IMR-90 (cell line): ENCODE data around the gene BATF. TPM values are rescaled to one million over a fixed set of nuclear protein-coding genes. Genes with fewer than 3 reads are reported as not detected.

Experiments used
- ATAC-seq: fragments of 200-7000 bp; cut with Tn5 transposase; 2 replicates; pipeline ENCODE4 v1.9.1; 2020; ENCODE audit warnings: low read depth, mild to moderate bottlenecking, moderate library complexity
- BruUV-seq: library from RNA; stranded (reverse); fragments of 400-500 nt; replicated peaks from 2 replicates; lab custom pipeline; 2021; lab: Mats Ljungman, UMichigan
- CTCF ChIA-PET: fragments of 300-600 bp; formaldehyde crosslinking; extraction: SDS; loops from one replicate; lab custom pipeline; 2021; ENCODE audit warnings: antibody characterized with exemption; lab: Yijun Ruan, JAX
- POLR2A ChIA-PET: fragments of 300-600 bp; sonication (Branson Sonifier 250); formaldehyde crosslinking; loops from one replicate; lab custom pipeline; 2022; ENCODE audit warnings: antibody characterized with exemption; ENCODE audit not compliant: unreplicated experiment; lab: Charles Lee
- DNase-seq: peaks from one replicate; pipeline ENCODE4 v3.0.0; 2013
- H2AFZ ChIP-seq: replicated peaks from 2 replicates; pipeline ENCODE3; 2013; ENCODE audit warnings: low read length, mild to moderate bottlenecking; ENCODE audit not compliant: poor library complexity
- H2AK5ac ChIP-seq: 2 replicates; pipeline ENCODE4 v1.6.1; 2013; ENCODE audit warnings: low read depth, low read length, inconsistent platforms
- H2AK9ac ChIP-seq: replicated peaks from 2 replicates; pipeline ENCODE3; 2013; ENCODE audit warnings: mild to moderate bottlenecking, low read depth, low read length, moderate library complexity; ENCODE audit not compliant: poor library complexity
- H2BK120ac ChIP-seq: 2 replicates; pipeline ENCODE4 v1.6.1; 2013; ENCODE audit warnings: low read depth, low read length, inconsistent platforms
- H2BK15ac ChIP-seq: 3 replicates; pipeline ENCODE4 v1.6.1; 2013; ENCODE audit warnings: low read depth, low read length, inconsistent platforms
- H2BK20ac ChIP-seq: 2 replicates; pipeline ENCODE4 v1.6.1; 2013; ENCODE audit warnings: low read depth, mild to moderate bottlenecking, inconsistent platforms, low read length, moderate library complexity
- H2BK5ac ChIP-seq: 2 replicates; pipeline ENCODE4 v1.6.1; 2013; ENCODE audit warnings: mild to moderate bottlenecking, low read depth, low read length, inconsistent platforms; ENCODE audit not compliant: poor library complexity, severe bottlenecking
- H3K14ac ChIP-seq: replicated peaks from 2 replicates; pipeline ENCODE4 v1.6.1; 2013; ENCODE audit warnings: low read depth, low read length, inconsistent platforms
- H3K18ac ChIP-seq: 2 replicates; pipeline ENCODE4 v1.6.1; 2013; ENCODE audit warnings: low read depth, low read length, control low read depth
- H3K23ac ChIP-seq: 2 replicates; pipeline ENCODE4 v1.6.1; 2013; ENCODE audit warnings: low read depth, low read length, inconsistent platforms
- H3K27ac ChIP-seq: 2 replicates; pipeline ENCODE4 v1.5.1; 2013; ENCODE audit warnings: mild to moderate bottlenecking, control low read depth, low read length; ENCODE audit not compliant: insufficient read depth
- H3K27me3 ChIP-seq: 2 replicates; pipeline ENCODE4 v1.6.1; 2013; ENCODE audit warnings: low read length; ENCODE audit not compliant: control insufficient read depth, insufficient read depth
- H3K36me3 ChIP-seq: 2 replicates; pipeline ENCODE4 v1.6.1; 2013; ENCODE audit warnings: low read length, mixed read lengths; ENCODE audit not compliant: control insufficient read depth, insufficient read depth
- H3K4ac ChIP-seq: 2 replicates; pipeline ENCODE4 v1.6.1; 2013; ENCODE audit warnings: low read depth, low read length, inconsistent platforms
- H3K4me1 ChIP-seq: 2 replicates; pipeline ENCODE4 v1.6.1; 2013; ENCODE audit warnings: low read length, mixed read lengths; ENCODE audit not compliant: control insufficient read depth, insufficient read depth
- H3K4me2 ChIP-seq: 2 replicates; pipeline ENCODE4 v1.6.1; 2013; ENCODE audit warnings: low read depth, mild to moderate bottlenecking, control low read depth, low read length, moderate library complexity
- H3K4me3 ChIP-seq: 2 replicates; pipeline ENCODE4 v1.5.1; 2013; ENCODE audit warnings: low read depth, mild to moderate bottlenecking, control low read depth, low read length, moderate library complexity; ENCODE audit not compliant: insufficient read depth
- H3K56ac ChIP-seq: 2 replicates; pipeline ENCODE4 v1.6.1; 2013; ENCODE audit warnings: low read length, inconsistent platforms; ENCODE audit not compliant: insufficient read depth; ENCODE audit errors: extremely low read depth
- H3K79me1 ChIP-seq, 2 experiments: 2 replicates each; pipeline ENCODE4 v1.6.1; 2013; ENCODE audit warnings: low read length in 2 of 2, inconsistent platforms in 1 of 2, low read depth in 1 of 2
- H3K9ac ChIP-seq: 2 replicates; pipeline ENCODE4 v1.6.1; 2013; ENCODE audit warnings: low read depth, low read length, control low read depth
- H3K9me1 ChIP-seq: 2 replicates; pipeline ENCODE4 v1.6.1; 2013; ENCODE audit warnings: low read length, inconsistent platforms; ENCODE audit not compliant: insufficient read depth
- H3K9me3 ChIP-seq: 2 replicates; pipeline ENCODE4 v1.6.1; 2013; ENCODE audit warnings: low read length; ENCODE audit not compliant: control insufficient read depth, insufficient read depth
- H4K20me1 ChIP-seq: 2 replicates; pipeline ENCODE4 v1.6.1; 2013; ENCODE audit warnings: low read length, inconsistent platforms; ENCODE audit not compliant: insufficient read depth
- H4K5ac ChIP-seq: 2 replicates; pipeline ENCODE4 v1.6.1; 2013; ENCODE audit warnings: mild to moderate bottlenecking, low read depth, low read length, control low read depth
- H4K8ac ChIP-seq, 2 experiments: 2 replicates each; pipeline ENCODE4 v1.6.1; 2013; ENCODE audit warnings: low read depth in 2 of 2, low read length in 2 of 2, control low read depth in 1 of 2, inconsistent platforms in 1 of 2
- H4K91ac ChIP-seq: 2 replicates; pipeline ENCODE4 v1.6.1; 2013; ENCODE audit warnings: low read depth, low read length, inconsistent platforms; ENCODE audit not compliant: insufficient read depth
- BHLHE40 ChIP-seq: fragments of 150-350 bp; IDR thresholded peaks from 2 replicates; pipeline ENCODE4 v1.6.1; 2016; ENCODE audit warnings: mild to moderate bottlenecking, low read depth, low read length
- CEBPB ChIP-seq: IDR thresholded peaks from 2 replicates; pipeline ENCODE4 v1.6.1; 2012; ENCODE audit warnings: low read depth, low read length, improper control_type of control experiment
- CTCF ChIP-seq: conservative IDR thresholded peaks from 2 replicates; pipeline ENCODE4 v1.5.1; 2012; ENCODE audit warnings: mild to moderate bottlenecking, low read depth, low read length, improper control_type of control experiment
- ELK1 ChIP-seq: fragments of 150-350 bp; IDR thresholded peaks from 2 replicates; pipeline ENCODE4 v1.6.1; 2016; ENCODE audit warnings: low read depth, mild to moderate bottlenecking, low read length, moderate library complexity, borderline replicate concordance
- FOS ChIP-seq: fragments of 150-350 bp; IDR thresholded peaks from 2 replicates; pipeline ENCODE4 v1.6.1; 2016; ENCODE audit warnings: low read depth, low read length
- MAFK ChIP-seq: IDR thresholded peaks from 2 replicates; pipeline ENCODE4 v1.6.1; 2012; ENCODE audit warnings: low read depth, low read length, improper control_type of control experiment
- MAZ ChIP-seq: IDR thresholded peaks from 2 replicates; pipeline ENCODE4 v1.6.1; 2012; ENCODE audit warnings: low read depth, mild to moderate bottlenecking, low read length, improper control_type of control experiment, moderate library complexity, borderline replicate concordance
- MXI1 ChIP-seq: IDR thresholded peaks from 2 replicates; pipeline ENCODE4 v1.6.1; 2012; ENCODE audit warnings: low read depth, mild to moderate bottlenecking, low read length, moderate library complexity, borderline replicate concordance
- NFE2L2 ChIP-seq: fragments of 150-350 bp; IDR thresholded peaks from 2 replicates; pipeline ENCODE4 v1.6.1; 2016; ENCODE audit warnings: low read depth, mild to moderate bottlenecking, low read length
- POLR2A ChIP-seq: IDR thresholded peaks from 2 replicates; pipeline ENCODE4 v1.6.1; 2012; ENCODE audit warnings: mild to moderate bottlenecking, low read depth, low read length
- RAD21 ChIP-seq: IDR thresholded peaks from 2 replicates; pipeline ENCODE4 v1.6.1; 2012; ENCODE audit warnings: low read length, improper control_type of control experiment
- RCOR1 ChIP-seq: IDR thresholded peaks from 2 replicates; pipeline ENCODE4 v1.6.1; 2012; ENCODE audit warnings: mild to moderate bottlenecking, low read length, improper control_type of control experiment; ENCODE audit not compliant: insufficient replicate concordance
- RFX5 ChIP-seq: IDR thresholded peaks from 2 replicates; pipeline ENCODE4 v1.8.0; 2012; ENCODE audit warnings: low read depth, mild to moderate bottlenecking, low read length, moderate library complexity
- SMC3 ChIP-seq: fragments of 150-350 bp; IDR thresholded peaks from 2 replicates; pipeline ENCODE4 v1.6.1; 2016; ENCODE audit warnings: low read depth, mild to moderate bottlenecking, antibody characterized with exemption, low read length, moderate library complexity
- USF2 ChIP-seq: fragments of 150-350 bp; IDR thresholded peaks from 2 replicates; pipeline ENCODE4 v1.6.1; 2017; ENCODE audit warnings: mild to moderate bottlenecking, antibody characterized with exemption, low read length, low read depth
- WGBS, 2 experiments: methylation state at CpG; one replicate each; pipeline versions ENCODE4 v1.1.5 to v1.1.7; 2013; ENCODE audit warnings: missing lambda C conversion rate in 2 of 2; ENCODE audit not compliant: insufficient read length in 1 of 2; ENCODE audit errors: extremely low coverage in 2 of 2; 5-methylcytosine and 5-hydroxymethylcytosine counted together
- dilution Hi-C: fragments of 300-500 bp; cut with HindIII; formaldehyde crosslinking; loops from one replicate; pipeline ENCODE4 v1.14.3; 2018; ENCODE audit warnings: low sequenced_read_pairs; ENCODE audit not compliant: unreplicated experiment
- in situ Hi-C: fragments of 300-500 bp; cut with MboI; formaldehyde crosslinking; loops from 3 replicates; pipeline ENCODE4 v1.14.3; 2019; ENCODE audit warnings: low sequenced_read_pairs, inconsistent platforms, mixed read lengths
- intact Hi-C: fragments of 100-400 bp; cut with micrococcal nuclease; formaldehyde crosslinking; loops from 2 replicates; pipeline ENCODE4 v1.10.0; 2022
- polyA plus RNA-seq, 3 experiments: library from polyadenylated mRNA; depleted of rRNA; stranded (reverse); fragments of >200 nt; gene quantifications; 2 replicates each; pipeline ENCODE4 v1.2.3, GENCODE V29; 2012; ENCODE audit warnings: low replicate concordance in 1 of 3
- total RNA-seq: library from RNA; depleted of rRNA; stranded (reverse); fragments of >200 nt; gene quantifications from 2 replicates; pipeline ENCODE4 v1.2.3, GENCODE V29; 2012

BATF gene
- total and polyA plus RNA-seq, 2 of the 4 experiments (the other 2 are of a cell fraction): not detected

- H4K20me1 ChIP-seq: no peaks in the 10 kb centered on the region
- no peak overlapping the region for H3K18ac ChIP-seq
- 0 out of 2 replicates have a peak overlapping the region, but pooled peaks have one; percentile 4 for H3K27ac ChIP-seq
- H3K4ac ChIP-seq: no peak overlapping the region
- peaks cover 2% of the 10 kb centered on the region; the same call in 1 of the 2 replicates for H3K9me3 ChIP-seq
- peak overlapping the region; percentile 95 for H3K4me2 ChIP-seq
- no peak overlapping the region for H2BK15ac ChIP-seq
- in situ Hi-C loops (loop anchor here (5.0 to 10.0 kb wide), 2 partner anchors 75 to 407 kb away; partner anchors contain the start of genes IFT43 and TGFB3), dilution Hi-C loops (no loop called here), intact Hi-C loops (loop anchor here (1.0 to 5.0 kb wide), 2 partner anchors 77 to 405 kb away; partner anchors contain the start of gene TGFB3)
- H3K4me1 ChIP-seq: peaks cover 8% of the 10 kb centered on the region; the same call in 1 of the 2 replicates
- no peaks in the 10 kb centered on the region for H3K36me3 ChIP-seq
- H2BK120ac ChIP-seq: no peak overlapping the region
- no peak overlapping the region for H2AK5ac ChIP-seq
- ChIA-PET POLR2A (interaction anchor here (0.6 to 1.0 kb wide), 2 partner anchors 77 to 450 kb away, joined by 3 read pairs; no protein-coding TSS in a partner anchor), CTCF (interaction anchor here (0.6 to 6.1 kb wide), 18 partner anchors 9 to 405 kb away, joined by 3 to 125 read pairs (median 4); partner anchors contain the start of genes ERG28 and TTLL5)
- ATAC-seq (peak; percentile 88), DNase-seq (peak; percentile 77)
- 0% methylated on average over 4 of the region's 16 CpGs; no CpG with 5 or more reads in 1 of the 2 experiments for WGBS, 2 experiments
- H2BK5ac ChIP-seq: no peak overlapping the region
- H2BK20ac ChIP-seq: no peak overlapping the region
- H4K8ac ChIP-seq: no peak overlapping the region
- no peak overlapping the region for H3K56ac ChIP-seq
- BruUV-seq: no TSS peak
- no peak overlapping the region for H4K5ac ChIP-seq
- no peak overlapping the region for H3K23ac ChIP-seq
- no peak overlapping the region for H4K91ac ChIP-seq
- H3K4me3 ChIP-seq: peak overlapping the region; percentile 45
- peaks cover 10% of the 10 kb centered on the region; the same call in 1 of the 2 replicates for H3K9me1 ChIP-seq
- H3K14ac ChIP-seq: no peak overlapping the region
- peak overlapping the region; percentile 17; the same call in 1 of the 2 replicates for H3K9ac ChIP-seq
- no peak overlapping the region for H2AK9ac ChIP-seq
- peaks cover 14% of the 10 kb centered on the region for H3K27me3 ChIP-seq
- no peaks in the 10 kb centered on the region for H3K79me1 ChIP-seq
- peak overlapping the region; percentile 89 for H2AFZ ChIP-seq
- peak; percentile 87 for TF ChIP-seq RAD21
- TF ChIP-seq RCOR1: no peak
- TF ChIP-seq CTCF: peak; percentile 77
- TF ChIP-seq SMC3: peak; percentile 92
- 0 out of 2 replicates have a peak, but pooled peaks have one; percentile 20 for TF ChIP-seq MAZ
- TF ChIP-seq BHLHE40: no peak
- TF ChIP-seq NFE2L2: no peak
- no peak for TF ChIP-seq POLR2A
- no peak for TF ChIP-seq RFX5
- TF ChIP-seq MAFK: no peak
- no peak for TF ChIP-seq USF2
- no peak for TF ChIP-seq ELK1
- TF ChIP-seq CEBPB: no peak
- TF ChIP-seq FOS: no peak
- TF ChIP-seq MXI1: no peak
Observed at GRCh38 chr14:75577729-75578101, 55.4 kb downstream of the BATF start.
